CD4-positive, alpha-beta T cell treated with Interleukin-12 subunit alpha and Interleukin-12 subunit beta, for 1 hour (primary cell): ENCODE data around the gene DOCK9.

Source experiments
- DNase-seq: peaks from one replicate; pipeline ENCODE4 v3.0.0-alpha.2; 2020

DOCK9 gene

GRCh38 chr13:98842858-98843481 lies 134.9 kb downstream of the DOCK9 start:
- peak; percentile 59 for DNase-seq

GRCh38 chr13:98842070-98842469 lies 135.8 kb downstream of the DOCK9 start:
- DNase-seq: no peak

- DNase-seq: peak; percentile 33
Measured at GRCh38 chr13:98839856-98840769, 137.8 kb downstream of the DOCK9 start.

- DNase-seq: no peak
Measured at GRCh38 chr13:98838776-98839175, 139.1 kb downstream of the DOCK9 start.

- DNase-seq: no peak
Measured at GRCh38 chr13:98837896-98838295, 140.0 kb downstream of the DOCK9 start.

- DNase-seq: no peak
Measured at GRCh38 chr13:98835156-98835555, 142.7 kb downstream of the DOCK9 start.

- no peak for DNase-seq
Measured at GRCh38 chr13:98834254-98834960, 143.5 kb downstream of the DOCK9 start.

- no peak for DNase-seq
Measured at GRCh38 chr13:98831236-98831635, 146.6 kb downstream of the DOCK9 start.

- DNase-seq: no peak
Measured at GRCh38 chr13:98829541-98829940, 148.3 kb downstream of the DOCK9 start.

- DNase-seq: no peak
Measured at GRCh38 chr13:98828614-98829013, 149.2 kb downstream of the DOCK9 start.

GRCh38 chr13:98827449-98827848 lies 150.4 kb downstream of the DOCK9 start:
- no peak for DNase-seq

- no peak for DNase-seq
Measured at GRCh38 chr13:98826146-98826545, 151.7 kb downstream of the DOCK9 start.

- DNase-seq: no peak
Measured at GRCh38 chr13:98825659-98826058, 152.2 kb downstream of the DOCK9 start.

- DNase-seq: no peak
Measured at GRCh38 chr13:98824376-98825160, 153.3 kb downstream of the DOCK9 start.

- no peak for DNase-seq
Measured at GRCh38 chr13:98823442-98823841, 154.4 kb downstream of the DOCK9 start.

- DNase-seq: no peak
Measured at GRCh38 chr13:98822225-98822606, 155.6 kb downstream of the DOCK9 start.

- no peak for DNase-seq
Measured at GRCh38 chr13:98821372-98822224, 156.3 kb downstream of the DOCK9 start.

GRCh38 chr13:98820744-98821371 lies 157.0 kb downstream of the DOCK9 start:
- no peak for DNase-seq

GRCh38 chr13:98820300-98820699 lies 157.6 kb downstream of the DOCK9 start:
- no peak for DNase-seq

GRCh38 chr13:98819382-98820010 lies 158.4 kb downstream of the DOCK9 start:
- no peak for DNase-seq

GRCh38 chr13:98816406-98816805 lies 161.5 kb downstream of the DOCK9 start:
- no peak for DNase-seq
